Activated T-cell treated with anti-CD3 and anti-CD28 coated beads, Interleukin-2, amount 50 U/mL, for 1 hour (primary cell): Measurements from ENCODE around the gene SIK3.
"Not testable (repeated sequence)": the region's sequence is repeated elsewhere in the genome, so short reads cannot be mapped to it uniquely, and the experiment has no call there.

Source experiments
- DNase-seq: peaks from one replicate; pipeline ENCODE4 v3.0.0-alpha.2; 2020

Gene SIK3

DNA sequence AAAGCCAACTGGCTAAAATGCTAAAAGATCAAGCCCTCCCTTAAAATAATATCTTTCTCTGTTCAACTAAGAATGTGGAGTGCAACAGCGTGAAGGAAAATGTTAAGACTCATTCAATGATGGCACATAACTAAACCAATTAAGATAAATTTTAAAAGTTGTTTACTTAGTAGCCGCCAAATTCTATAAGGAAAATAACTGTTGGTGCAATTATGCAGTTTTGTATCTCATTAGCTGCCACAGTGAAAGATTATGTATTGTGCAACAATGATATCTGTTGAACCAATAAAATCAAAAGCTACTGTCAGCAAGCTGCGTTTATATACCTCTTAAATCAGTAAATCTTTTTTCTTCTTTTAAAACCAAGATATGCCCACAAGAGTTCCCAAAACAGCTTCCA, 55.5 kb downstream of the SIK3 start:
- no peak for DNase-seq

DNA sequence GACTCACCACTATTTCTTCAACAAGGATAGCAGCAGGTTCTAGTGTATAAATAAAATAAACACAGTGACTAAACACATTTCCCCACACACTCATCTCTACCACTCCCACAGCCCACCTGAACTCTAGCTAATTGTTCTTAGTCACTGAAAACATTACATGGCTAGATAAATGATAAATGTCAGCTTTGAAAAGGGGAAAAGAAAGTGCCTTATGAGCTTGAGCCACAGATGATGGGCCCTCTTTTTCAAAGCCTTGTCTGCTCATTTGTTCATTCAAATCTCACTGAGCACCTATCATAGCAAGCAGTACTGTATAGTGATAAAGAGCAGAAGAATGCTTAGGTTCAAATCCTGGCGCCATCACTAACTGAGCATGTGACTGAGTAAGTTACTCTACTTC, 58.3 kb downstream of the SIK3 start:
- no peak for DNase-seq

DNA sequence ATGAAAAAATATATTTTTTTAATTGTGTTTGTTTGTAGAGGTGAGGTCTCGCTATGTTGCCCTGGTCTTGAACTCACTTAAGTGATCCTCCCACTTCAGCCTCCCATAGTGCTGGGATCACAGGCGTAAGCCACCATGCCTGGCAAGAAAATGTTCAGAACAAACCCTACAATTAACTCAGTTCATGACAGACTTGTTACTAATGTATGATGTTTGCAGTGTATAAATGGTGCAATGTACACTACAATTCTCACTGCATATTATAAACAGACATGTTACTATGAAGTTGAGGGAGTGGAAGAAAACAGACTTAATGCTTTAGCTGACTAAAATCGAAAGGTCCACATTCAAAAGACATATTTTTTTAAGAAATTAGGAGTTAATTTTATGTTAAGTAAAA, 59.0 kb downstream of the SIK3 start:
- DNase-seq: no peak

DNA sequence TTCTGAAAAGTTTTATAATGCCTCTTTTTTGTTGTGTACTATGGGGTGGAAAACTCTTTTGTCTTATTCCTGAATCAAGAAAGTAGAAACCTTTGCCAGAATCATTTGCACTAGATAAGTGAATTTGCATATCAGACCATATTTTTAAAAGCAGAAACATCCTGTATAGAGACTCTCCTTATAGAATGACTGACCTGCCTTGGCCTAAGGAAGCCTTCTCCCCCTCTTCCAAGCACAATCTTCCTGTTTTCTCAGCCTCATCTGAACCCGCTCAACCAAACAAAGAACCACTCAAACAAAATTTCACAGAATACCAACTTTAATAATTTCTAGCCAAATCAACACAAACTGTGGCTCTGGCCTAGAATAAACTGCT, 60.3 kb downstream of the SIK3 start:
- no peak for DNase-seq

DNA sequence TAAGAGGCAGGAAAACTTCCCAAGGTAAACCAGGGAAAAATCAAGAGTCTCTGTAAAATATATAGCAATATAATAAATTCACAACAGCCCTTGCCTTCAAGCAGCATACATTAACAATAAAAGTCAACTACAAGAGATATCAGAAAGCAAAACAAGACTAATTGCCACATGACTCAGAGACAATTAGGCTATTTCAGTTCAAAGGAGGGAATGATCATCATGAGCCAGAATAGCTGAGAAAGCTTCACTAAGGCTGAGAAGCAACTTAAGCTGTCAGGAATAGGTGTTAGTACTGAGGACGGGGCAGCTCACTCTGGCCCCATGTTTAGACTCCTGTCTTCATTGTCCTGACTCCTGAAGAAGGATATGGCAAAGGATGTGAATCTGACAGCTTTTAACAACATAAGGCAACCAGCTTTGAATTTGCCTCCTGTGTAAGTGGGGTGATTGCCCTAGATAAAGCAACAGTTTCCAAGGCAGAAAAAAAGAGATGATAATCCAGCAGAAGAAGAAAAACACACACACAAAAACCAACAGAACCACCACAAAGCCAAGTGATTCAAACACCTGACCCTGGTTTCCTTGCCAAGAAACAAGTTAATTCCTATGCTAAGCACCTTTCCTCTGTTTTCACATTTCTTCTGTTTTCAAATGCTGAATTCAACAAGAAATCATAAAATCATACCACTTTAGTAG, 60.8 kb downstream of the SIK3 start:
- no peak for DNase-seq

DNA sequence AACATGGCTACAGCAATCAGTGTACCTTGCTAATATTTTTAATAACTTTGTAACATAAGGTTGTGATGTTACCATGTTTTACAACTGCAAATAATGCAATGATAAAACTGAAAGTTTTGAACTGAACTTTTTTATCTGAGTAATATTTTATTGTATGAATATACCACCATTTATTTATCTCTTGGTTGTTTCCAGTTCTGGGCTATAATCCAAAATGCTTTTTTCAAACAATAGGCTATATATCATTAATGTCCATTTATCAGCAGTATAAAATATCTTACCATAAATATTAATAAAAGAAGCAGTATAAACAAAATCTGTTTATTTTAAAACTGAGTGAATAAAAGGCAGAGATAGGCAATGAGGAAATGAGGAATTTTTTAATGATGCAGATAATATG, 63.3 kb downstream of the SIK3 start:
- no peak for DNase-seq

DNA sequence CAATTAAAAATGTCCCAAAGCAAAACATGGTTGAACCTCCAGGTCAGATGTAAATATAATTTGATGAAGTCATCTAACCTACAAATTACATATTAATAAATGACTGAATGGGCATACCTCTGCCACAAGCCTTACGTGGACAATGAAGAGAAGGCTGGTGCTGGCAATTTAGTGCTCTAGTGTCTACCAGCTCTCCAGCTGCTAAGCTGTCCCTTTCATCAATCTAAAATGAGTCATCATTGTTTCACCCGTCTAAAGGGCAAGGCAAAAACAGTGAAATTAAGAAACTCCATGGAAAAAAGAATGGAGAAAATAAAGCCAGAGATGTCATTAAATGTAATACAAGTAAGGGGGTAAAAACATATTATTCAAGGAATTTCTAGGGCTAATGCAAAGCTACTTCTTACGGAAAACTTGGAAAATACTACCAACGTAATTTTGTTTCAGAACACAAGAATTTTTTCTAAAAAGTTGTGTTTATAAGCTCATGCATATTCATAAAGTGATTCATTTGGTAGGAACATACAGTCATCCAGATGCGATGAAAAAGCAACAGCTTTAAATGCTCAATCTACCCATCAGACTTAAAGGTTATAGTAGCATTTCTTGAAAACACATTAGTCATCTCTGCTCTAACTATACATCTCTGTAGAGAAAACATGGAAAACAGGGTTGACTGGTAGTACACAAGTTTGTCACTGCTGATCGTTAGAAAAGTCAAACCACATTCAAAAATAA, 71.5 kb downstream of the SIK3 start:
- DNase-seq: no peak

DNA sequence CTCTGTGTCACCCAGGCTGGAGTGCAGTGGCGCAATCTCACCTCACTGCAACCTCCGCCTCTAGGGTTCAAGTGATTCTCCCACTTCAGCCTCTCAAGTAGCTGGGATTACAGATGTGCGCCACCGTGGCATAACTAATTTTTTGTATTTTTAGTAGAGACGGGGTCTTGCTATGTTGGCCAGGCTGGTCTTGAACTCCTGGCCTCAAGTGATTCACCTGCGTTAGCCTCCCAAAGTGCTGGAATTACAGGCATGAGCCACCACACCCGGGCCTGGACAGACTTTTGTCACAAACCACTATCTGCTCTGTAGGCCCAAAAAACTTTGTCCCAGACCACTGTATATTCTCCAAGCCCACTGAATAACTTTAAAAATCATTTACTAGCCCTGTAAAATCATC, 74.5 kb downstream of the SIK3 start:
- DNase-seq: not testable (repeated sequence)

DNA sequence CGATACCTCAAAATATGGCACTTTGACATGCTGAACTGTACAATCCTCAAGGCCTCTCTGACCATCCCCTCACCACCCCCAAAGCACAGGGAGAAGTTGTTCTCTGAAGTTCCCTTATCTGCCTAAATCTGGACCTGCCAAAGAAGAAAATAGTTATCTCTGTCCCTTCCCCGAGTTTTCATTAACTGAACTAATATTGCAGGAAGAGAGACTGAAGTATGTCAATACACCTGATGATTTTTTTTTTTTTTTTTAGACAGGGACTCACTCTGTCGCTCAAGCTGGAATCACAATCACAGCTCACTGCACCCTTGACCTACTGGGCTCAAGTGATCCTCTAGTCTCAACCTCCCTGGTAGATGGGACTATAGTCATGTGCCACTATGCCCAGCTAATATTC, 75.0 kb downstream of the SIK3 start:
- no peak for DNase-seq

DNA sequence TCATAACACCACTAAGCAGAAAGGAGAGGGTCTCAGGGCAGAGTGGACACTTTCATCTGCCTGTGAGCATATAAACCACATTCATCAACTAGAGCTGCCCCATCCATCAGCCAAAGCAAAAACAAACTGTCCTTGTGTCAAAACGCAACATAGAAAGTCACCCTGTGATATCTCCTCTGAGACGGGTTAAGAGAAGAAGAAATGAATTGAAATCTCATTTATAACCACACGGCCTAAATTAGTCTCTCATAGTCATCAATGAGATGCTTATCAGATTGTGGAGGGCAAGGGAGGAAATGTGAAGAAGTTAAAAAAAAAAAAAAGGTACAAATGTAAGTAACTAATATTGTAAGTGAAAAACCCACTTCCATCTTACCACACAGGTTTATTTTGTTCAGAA, 75.7 kb downstream of the SIK3 start:
- DNase-seq: no peak

DNA sequence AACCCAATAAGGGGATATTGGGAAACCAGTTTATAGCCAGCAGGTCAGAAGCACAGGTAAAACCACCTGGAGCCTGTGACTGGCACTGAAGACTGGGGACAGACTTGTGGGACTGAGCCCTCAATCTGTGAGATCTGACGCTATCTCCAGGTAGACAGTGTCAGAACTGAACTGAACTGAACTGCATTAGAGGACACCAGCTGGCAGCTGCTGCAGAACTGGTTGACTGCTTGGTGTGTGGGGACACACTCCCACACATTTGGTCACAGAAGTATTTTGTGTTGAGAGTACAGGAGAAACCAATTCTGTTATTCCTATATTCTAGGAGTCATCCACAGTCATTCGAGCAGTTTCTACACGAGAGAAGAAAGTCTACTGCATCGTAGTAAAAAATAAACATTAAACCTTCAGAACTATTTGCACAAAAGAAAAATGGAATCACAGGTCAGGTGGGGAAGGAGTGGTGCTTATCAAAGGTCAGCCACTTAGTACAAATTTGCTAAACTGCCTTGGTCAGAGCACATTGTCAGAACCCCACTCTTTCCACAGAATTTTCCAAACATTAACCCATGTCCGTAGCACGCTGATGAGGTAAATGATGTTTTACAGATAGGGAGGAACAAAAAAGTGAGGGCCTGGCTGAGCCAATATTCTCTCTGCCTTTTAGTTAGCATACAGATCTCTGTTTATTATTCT, 77.2 kb downstream of the SIK3 start:
- DNase-seq: no peak

DNA sequence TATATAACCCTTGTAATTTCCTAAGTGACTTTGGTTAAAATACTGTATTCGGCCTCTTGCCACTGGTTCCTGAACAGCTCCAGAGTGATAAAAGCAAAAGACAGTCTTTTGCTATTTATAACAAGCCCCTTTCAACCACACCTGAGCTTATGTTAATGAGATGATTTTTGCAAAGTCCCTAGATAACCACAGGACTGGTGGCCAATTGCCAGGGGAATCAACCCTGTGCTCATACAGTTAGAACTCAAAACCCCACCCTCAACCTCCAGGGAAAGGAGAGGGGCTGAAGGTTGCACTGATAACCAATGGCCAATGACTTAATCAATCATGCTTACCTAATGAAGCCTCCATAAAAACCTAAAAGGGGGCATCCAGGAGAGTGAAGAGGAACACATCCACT, 77.9 kb downstream of the SIK3 start:
- no peak for DNase-seq

DNA sequence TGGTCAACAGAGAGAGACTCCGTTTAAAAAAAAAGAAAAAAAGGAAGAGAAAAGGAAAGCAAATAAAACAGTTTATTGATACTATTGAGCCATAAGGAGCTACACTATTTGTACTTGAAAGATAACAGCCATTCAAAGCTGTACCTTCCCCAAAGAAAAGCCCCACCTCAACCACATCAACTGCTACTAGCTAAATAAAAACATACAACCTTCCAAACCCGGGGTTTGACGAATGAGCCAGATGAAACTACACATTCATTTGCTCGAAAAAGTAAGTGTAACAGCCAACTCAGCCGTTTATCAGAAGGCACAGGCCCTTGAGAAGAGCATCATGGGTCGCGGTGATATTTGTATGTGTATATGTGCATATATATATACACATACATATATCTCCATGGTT, 78.4 kb downstream of the SIK3 start:
- DNase-seq: no peak

DNA sequence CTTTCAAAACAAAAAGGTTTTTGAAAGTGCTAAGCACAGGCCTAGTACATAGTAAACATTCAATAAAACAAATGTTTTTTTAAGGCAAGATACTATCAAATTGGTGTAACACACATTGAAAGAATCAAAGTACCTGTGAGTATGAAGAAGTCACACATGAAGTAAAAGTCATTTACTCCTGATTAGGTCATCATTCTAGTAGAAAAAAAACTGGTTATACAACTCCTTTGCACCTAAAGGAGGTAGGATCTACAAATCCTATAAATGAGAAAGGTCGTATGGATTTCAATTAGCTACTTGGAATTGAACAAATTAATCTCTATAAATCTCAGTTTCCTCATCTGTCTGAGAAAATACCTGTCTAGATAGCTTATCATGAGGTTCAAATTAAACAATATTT, 80.8 kb downstream of the SIK3 start:
- no peak for DNase-seq

DNA sequence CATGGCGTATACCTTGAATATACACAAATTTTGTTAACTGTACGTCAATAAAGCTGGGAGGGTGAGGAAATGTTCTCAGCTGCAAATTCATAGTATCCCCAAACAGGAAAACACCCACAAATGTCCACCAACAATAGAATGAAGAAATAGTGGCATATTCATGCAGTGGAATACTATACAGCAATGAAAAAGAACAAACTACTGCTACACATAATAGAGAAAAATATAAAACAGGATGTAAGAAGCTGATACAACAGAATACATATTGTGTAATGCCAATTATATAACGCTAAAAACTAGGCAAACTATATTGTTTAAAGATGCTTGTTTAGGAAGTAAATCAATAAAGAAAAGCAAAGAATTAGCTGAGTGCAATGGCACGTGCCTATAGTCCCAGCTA, 81.5 kb downstream of the SIK3 start:
- no peak for DNase-seq

DNA sequence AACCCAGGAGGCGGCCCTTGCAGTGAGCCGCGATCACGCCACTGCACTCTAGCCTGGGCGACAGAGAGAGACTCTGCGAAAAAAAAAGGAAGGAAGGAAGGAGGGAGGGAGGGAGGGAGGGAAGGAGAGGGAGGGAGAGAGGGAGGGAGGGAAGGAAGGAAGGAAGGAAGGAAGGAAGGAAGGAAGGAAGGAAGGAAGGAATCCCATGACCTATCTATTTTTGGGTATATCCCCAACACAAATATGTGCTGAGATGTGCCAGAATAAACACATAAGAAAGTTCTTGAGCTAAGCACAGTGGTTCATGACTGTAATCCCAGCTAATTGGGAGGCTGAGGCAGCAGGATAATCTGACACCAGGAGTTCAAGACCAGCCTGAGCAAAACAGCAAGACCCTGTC, 82.0 kb downstream of the SIK3 start:
- no peak for DNase-seq

DNA sequence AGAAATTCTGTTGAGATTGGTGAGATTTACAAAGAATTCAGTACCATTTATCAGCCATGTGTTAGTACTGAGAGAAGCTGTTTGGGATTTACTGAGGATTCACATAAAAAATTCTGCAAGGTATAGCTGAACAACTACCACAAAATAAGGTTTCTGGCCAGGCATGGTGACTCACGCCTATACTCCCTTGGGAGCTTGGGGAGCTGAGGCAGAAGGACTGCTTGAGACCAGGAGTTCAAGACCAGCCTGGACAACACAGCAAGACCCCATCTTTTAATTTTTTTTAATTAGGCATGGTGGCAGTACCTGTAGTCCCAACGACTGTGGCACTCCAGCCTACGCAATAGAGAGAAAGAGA, 86.7 kb downstream of the SIK3 start:
- DNase-seq: no peak

DNA sequence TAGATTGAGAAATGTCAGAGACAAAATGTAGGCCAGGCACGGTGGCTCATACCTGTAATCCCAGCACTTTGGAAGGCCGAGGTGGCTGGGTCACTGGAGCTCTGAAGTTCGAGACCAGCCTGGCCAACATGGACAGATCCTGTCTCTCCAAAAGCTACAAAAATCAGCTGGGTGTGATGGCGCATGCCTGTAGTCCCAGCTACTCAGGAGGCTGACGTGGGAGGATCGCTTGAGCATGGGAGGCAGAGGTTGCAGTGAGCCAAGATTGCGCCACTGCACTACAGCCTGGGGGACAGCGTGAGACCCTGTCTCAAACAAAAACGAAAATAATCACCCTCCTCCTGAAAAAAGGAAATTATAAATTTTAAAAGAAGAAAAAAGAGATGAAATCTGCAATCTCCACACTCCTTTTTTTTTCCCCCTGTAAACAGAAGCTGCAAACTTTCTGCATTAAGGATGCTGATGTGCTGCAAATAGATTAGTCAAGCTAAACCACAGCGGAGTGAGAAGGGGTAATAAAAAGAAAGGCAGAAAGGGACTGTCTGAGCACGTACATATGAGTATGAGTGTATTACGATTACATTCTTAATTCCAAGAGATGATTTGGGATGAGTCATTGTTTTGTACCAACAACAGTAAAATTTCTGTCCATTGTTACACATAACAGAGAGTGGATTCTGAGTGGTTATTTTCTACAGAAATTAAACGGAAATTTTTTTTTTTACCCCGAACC, 87.3 kb downstream of the SIK3 start:
- DNase-seq: no peak

DNA sequence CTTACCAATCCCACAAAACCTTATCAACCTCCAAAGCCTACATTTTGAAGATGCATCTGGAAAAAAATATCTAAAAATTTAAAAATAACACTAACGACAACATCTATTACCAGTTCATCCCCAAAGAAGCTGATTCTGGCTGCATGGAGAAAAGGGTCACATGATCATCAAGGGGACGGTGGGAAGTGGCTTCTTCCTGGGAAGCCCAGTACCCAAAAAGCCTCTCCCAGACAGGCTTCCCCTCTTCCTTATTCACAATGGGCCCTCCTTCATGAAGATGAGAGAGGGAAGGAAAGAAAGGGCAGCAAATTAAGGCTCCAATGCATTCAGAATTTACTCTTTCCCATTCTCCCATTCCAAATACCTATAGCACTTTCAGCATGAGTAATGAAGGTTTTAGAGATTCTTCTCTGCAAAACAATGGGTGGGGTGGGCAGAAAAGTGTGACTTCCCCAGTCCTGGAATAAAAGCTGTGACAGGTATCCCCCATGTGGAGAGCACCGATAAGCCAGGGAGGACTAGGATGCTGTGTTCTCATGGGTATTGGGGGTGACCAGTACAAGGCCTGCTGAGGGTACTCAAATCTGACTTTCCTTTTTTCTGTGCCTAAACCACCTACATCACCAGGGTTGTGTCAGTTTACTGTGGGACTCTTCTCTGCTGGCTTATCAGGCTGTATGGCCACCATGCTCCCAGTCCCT, 88.2 kb downstream of the SIK3 start:
- DNase-seq: no peak

DNA sequence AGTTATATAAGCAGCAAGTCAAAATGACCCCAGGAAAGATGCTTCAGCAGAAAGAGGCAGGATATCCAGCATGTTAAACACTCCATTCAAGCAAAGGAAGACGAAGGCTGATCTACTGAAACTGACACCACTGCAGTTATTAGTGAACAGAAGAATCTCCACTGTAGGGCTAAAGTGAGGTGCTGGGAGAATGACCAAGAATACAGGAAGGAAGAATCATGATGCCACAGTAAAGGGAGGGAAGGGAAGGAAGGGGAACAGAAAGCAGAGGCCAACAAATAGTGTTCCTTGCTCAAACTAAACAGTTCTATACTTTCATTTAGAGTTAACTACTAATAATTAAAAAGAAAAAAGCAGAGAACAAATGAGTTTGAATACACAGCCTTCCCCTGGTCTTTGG, 92.5 kb downstream of the SIK3 start:
- DNase-seq: no peak

DNA sequence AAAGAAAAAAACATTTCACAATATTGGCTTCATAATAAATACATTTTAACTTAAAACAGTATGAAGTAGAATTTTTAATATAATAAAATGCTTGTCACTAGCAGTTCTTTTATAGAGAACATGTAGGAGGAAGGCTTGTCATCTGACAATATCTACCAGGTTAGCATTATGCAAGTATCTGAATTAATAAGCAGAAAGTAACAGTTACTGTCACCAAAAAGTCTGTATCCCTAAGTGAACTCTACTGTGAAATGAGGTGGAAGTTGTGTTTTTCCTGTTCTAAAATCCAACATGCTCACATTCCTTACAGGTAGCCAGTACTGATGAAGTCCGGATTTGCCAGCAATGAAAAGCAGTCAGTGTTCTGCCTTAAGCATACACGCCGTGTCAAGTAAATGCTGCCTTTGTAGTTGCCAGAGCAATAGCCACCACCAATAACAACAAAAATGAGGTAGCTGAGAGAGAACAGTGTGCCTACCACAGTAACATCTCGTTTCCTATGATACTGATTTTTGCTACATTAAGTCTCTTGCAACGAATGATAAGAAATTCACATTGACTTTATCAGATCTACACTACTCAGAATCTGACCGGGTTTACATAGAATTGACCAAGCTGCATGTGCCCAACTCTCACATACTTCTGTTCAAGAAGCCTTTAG, 95.5 kb downstream of the SIK3 start:
- DNase-seq: no peak

DNA sequence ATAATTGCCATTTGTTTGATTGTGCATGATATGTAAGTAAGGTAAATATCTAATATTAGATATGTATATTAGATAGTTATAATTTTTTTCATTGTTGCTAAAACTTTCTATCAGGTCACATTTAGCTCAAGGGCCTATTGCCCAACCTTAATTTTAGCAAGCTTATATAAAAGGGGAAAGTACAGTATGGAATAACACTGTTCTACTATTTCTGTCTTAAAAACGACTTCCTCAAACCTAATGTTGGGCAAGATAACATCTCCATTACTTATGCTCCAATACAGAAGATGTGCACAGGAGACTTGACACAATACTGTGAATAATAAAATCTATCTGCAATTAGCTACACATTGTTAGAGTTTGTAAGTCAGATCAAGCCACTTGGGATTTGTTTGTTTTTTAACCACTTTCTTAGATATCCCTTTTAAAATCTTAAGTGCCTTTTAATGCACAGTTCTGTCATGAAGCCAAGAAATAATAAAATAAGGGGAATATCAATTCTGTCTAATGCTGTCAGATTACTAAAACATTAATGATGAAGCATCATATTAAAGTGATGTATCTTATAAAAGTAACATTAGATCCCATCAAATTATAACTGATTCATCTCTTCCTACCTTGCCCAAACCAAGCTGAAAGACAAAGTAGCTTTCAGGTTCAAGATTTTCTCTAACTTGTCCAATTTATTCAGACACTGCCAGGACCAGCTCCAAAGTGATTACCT, 98.1 kb downstream of the SIK3 start:
- DNase-seq: no peak
